ENCODE measurements around the gene SLC27A5. TPM values are rescaled to one million over a fixed set of nuclear protein-coding genes. Genes with fewer than 3 reads are reported as not detected.

SLC27A5 gene
- total RNA-seq, 1 experiment from 2014 or later = 17.1 TPM

DNA sequence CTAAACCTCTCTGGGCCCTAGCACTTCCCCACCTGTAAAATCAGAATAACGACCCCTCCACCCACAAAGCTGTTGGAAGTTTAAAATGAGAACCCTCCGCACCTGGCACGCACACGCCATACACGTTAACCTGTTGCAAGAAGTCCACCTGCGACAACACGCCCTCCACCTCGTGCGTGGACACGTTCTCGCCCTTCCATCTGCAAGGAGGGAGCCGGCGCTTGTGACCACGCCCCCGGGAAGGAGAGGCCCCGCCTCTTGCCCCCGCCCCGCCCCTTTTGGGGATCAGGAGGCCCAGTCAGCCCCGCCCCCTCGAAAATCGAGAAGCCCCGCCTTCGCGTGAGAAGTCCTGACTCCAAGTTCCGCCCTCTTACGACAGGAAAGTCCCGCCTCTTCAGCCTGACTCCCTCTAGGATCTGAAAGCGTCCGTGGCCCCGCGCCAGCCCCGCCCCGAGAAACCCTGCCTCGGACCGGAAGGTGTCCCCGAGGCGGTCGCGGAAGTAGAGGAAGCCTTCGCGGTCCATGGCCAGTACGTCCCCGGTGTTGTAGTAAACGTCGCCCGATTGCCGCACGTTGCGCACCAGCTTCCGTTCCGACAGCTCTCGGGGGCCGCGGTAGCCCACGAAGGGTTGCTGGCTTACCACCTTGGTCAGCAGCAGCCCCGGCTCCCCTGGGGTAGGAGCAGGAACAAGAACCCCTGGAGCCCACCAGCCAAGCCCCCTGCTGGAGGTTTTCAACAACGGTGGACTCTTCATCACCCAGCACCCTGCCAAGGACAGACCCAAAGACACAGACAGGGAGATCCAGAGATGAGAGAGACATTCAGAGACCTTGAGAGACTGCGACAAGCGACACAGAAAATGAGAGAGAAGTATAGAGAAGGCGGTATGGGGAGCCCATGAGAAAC, 12.5 kb downstream of the SLC27A5 start:
- Histone ChIP-seq H2AFZ (ENCODE audit: low read length) (peak overlapping the region; percentile 54), H3K4me2 (ENCODE audit: insufficient read depth, insufficient read length, low read length) (peak overlapping the region; percentile 99), H3K4me1 (ENCODE audit: insufficient read depth, low read length) (peaks cover 6% of the 10 kb centered on the region; the same call in 1 of the 2 replicates), H2BK15ac (ENCODE audit: low read depth, low read length) (no peak overlapping the region), H4K91ac (ENCODE audit: insufficient read length, low read depth, low read length) (no peak overlapping the region), H3K4ac (ENCODE audit: low read depth, low read length) (no peak overlapping the region), H3K27me3 (ENCODE audit: insufficient read depth, low read length) (no peaks in the 10 kb centered on the region), H2BK20ac (ENCODE audit: low read depth, low read length, poor library complexity, severe bottlenecking) (no peak overlapping the region), H3K9ac (ENCODE audit: extremely low read depth, insufficient read length, low read length) (peak overlapping the region; percentile 83), H2BK12ac (ENCODE audit: insufficient read length, low read depth, low read length) (no peak overlapping the region), H3K79me1 (ENCODE audit: insufficient read depth, low read depth, low read length, poor library complexity, severe bottlenecking) (no peaks in the 10 kb centered on the region), H3K9me3 (ENCODE audit: control insufficient read depth, low read depth, low read length) (no peaks in the 10 kb centered on the region), H3K27ac (ENCODE audit: insufficient read length, low read depth, low read length) (peak overlapping the region; percentile 31), H2BK120ac (ENCODE audit: low read depth, low read length, poor library complexity, severe bottlenecking) (no peak overlapping the region), H2BK5ac (ENCODE audit: insufficient read length, low read length) (no peak overlapping the region), H3K23ac (ENCODE audit: insufficient read length, low read depth, low read length) (no peak overlapping the region), H4K5ac (ENCODE audit: insufficient read length, low read depth, low read length) (no peak overlapping the region), H3K79me2 (ENCODE audit: insufficient read depth, low read length) (no peaks in the 10 kb centered on the region), H4K20me1 (ENCODE audit: control insufficient read depth, insufficient read depth, insufficient read length) (no peaks in the 10 kb centered on the region), H2AK5ac (ENCODE audit: insufficient read length, low read length) (no peak overlapping the region), H3K18ac (ENCODE audit: insufficient read length, low read depth, low read length) (no peak overlapping the region), H3K23me2 (ENCODE audit: insufficient read length, low read depth, low read length, poor library complexity, severe bottlenecking) (peaks cover 14% of the 10 kb centered on the region), H3K14ac (ENCODE audit: insufficient read depth, low read length) (peak overlapping the region; percentile 34; the same call in 1 of the 2 replicates), H4K8ac (replicated peaks; ENCODE audit: insufficient read length, low read depth, low read length) (no peak overlapping the region), H3T11ph (ENCODE audit: low read length) (no peak overlapping the region), H3K56ac (ENCODE audit: insufficient read length, low read depth, low read length) (no peak overlapping the region)
- no CpG with 5 or more reads among the region's 60 CpGs for WGBS (ENCODE audit: extremely low coverage, insufficient read length, low lambda C conversion rate)
- Mint-ChIP-seq H3K27me3 (ENCODE audit: low read depth) (peaks cover 4% of the 10 kb centered on the region), H3K36me3 (ENCODE audit: insufficient read depth in 1 of 3, low read depth in 3 of 3) (no peaks in the 10 kb centered on the region; a peak in 1 of 7 replicates), H3K4me3 (peak overlapping the region; percentile 86 to 99), H3K4me1 (peaks cover 9 to 12% of the 10 kb centered on the region in 2 experiments), H3K27ac (peak overlapping the region; percentile 1 to 78 (median 77); a peak in 6 of 7 replicates), H3K9me3 (peaks cover 0 to 3% of the 10 kb centered on the region in 2 experiments; a peak in 1 of 5 replicates)
- TF ChIP-seq, protein P1, sequence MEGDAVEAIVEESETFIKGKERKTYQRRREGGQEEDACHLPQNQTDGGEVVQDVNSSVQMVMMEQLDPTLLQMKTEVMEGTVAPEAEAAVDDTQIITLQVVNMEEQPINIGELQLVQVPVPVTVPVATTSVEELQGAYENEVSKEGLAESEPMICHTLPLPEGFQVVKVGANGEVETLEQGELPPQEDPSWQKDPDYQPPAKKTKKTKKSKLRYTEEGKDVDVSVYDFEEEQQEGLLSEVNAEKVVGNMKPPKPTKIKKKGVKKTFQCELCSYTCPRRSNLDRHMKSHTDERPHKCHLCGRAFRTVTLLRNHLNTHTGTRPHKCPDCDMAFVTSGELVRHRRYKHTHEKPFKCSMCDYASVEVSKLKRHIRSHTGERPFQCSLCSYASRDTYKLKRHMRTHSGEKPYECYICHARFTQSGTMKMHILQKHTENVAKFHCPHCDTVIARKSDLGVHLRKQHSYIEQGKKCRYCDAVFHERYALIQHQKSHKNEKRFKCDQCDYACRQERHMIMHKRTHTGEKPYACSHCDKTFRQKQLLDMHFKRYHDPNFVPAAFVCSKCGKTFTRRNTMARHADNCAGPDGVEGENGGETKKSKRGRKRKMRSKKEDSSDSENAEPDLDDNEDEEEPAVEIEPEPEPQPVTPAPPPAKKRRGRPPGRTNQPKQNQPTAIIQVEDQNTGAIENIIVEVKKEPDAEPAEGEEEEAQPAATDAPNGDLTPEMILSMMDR (conservative IDR thresholded peaks at IDR 0.05) = peak; percentile 49
- DNase-seq = peak; percentile 100
